ENCODE data around the gene CSTF2. TPM values are rescaled to one million over a fixed set of nuclear protein-coding genes. Genes with fewer than 3 reads are reported as not detected.

The CSTF2 gene
- total RNA-seq, 2 donors from 2014 or later: 7.2 to 9.2 TPM

DNA sequence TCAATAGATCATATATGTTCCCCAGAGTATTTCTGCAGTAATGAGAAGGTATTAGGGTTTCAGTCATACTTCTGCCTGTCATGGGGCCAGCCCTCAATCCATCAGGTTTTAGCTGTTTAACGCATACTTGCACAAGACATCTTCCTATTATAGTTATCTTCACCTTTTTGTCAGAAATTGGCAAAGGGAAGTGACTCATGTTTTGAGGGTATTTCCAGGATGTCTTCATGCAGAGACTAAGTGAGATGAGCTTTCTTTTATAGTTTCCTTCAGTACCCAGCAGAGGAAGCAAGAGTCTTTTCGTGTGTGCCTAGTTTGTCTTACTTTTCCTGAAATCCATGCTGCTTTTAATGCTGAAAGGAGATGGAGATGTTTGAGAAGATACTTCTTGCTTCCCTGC, 9.5 kb downstream of the CSTF2 start:
- no peak overlapping the region for H3K4me3 ChIP-seq
- H3K27ac ChIP-seq: no peak overlapping the region
- TF ChIP-seq, protein P1, sequence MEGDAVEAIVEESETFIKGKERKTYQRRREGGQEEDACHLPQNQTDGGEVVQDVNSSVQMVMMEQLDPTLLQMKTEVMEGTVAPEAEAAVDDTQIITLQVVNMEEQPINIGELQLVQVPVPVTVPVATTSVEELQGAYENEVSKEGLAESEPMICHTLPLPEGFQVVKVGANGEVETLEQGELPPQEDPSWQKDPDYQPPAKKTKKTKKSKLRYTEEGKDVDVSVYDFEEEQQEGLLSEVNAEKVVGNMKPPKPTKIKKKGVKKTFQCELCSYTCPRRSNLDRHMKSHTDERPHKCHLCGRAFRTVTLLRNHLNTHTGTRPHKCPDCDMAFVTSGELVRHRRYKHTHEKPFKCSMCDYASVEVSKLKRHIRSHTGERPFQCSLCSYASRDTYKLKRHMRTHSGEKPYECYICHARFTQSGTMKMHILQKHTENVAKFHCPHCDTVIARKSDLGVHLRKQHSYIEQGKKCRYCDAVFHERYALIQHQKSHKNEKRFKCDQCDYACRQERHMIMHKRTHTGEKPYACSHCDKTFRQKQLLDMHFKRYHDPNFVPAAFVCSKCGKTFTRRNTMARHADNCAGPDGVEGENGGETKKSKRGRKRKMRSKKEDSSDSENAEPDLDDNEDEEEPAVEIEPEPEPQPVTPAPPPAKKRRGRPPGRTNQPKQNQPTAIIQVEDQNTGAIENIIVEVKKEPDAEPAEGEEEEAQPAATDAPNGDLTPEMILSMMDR (IDR thresholded peaks at IDR 0.05): no peak
- no peaks in the 10 kb centered on the region for H3K9me3 ChIP-seq
- ATAC-seq (ENCODE audit: insufficient number of reproducible peaks, low FRiP score, low read depth) (no peak), DNase-seq (ENCODE audit: low spot score) (no peak)
- peaks cover 6% of the 10 kb centered on the region for H3K36me3 ChIP-seq
- H3K4me1 ChIP-seq (ENCODE audit: control insufficient read depth in 1 of 2, low read depth in 2 of 2): no peaks in the 10 kb centered on the region
- H3K27me3 ChIP-seq (replicated peaks; ENCODE audit: insufficient read depth): no peaks in the 10 kb centered on the region

DNA sequence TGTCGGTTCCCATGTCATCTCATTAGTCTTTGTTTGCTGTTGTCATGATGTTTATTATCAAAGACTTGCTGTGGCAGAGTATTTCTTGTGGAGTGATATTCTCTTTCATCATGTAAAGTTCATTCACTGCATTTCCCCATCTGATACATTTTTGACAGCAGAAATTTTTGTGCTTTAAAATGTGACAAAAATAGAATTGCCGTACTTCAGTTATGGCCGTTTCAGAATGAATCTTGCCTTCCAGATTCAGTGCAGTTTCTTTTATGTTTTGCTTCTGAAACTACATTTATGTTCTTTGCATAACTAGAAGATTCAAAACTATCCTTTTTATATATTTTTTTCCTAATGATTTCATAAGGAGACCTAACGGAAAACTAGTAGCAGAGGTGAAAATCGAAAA, 10.0 kb downstream of the CSTF2 start:
- Histone ChIP-seq H3K27ac (no peak overlapping the region), H3K27me3 (replicated peaks; ENCODE audit: insufficient read depth) (no peaks in the 10 kb centered on the region), H3K36me3 (peaks cover 6% of the 10 kb centered on the region), H3K9me3 (no peaks in the 10 kb centered on the region), H3K4me3 (no peak overlapping the region), H3K4me1 (ENCODE audit: control insufficient read depth in 1 of 2, low read depth in 2 of 2) (no peaks in the 10 kb centered on the region)
- DNase-seq (ENCODE audit: low spot score): no peak
- TF ChIP-seq, protein P1 (IDR thresholded peaks at IDR 0.05): no peak
- ATAC-seq (ENCODE audit: insufficient number of reproducible peaks, low FRiP score, low read depth): no peak

DNA sequence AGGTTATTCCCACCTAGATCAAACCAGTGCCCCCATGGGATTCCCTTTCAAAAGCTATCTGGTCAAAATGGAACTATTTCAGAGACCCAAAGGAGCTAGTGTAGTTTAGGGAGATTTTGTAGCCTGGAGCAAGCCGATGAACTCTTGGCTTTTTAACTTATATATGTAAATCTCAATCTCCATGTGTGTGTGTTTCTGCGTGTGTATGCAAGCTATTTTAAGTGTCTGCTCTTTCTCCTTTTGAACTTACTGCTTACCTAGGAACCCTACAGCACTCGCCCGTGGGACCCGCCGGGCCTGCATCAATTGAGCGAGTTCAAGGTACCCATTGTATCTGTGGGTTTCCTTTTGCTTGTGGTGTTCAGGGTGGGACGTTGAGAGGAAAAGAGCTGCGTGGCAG, 10.4 kb downstream of the CSTF2 start:
- TF ChIP-seq, protein P1 (IDR thresholded peaks at IDR 0.05): no peak
- ATAC-seq (ENCODE audit: insufficient number of reproducible peaks, low FRiP score, low read depth) (no peak), DNase-seq (ENCODE audit: low spot score) (no peak)
- no peaks in the 10 kb centered on the region for H3K27me3 ChIP-seq (replicated peaks; ENCODE audit: insufficient read depth)
- H3K4me1 ChIP-seq (ENCODE audit: control insufficient read depth in 1 of 2, low read depth in 2 of 2): no peaks in the 10 kb centered on the region
- peaks cover 6% of the 10 kb centered on the region for H3K36me3 ChIP-seq
- no peak overlapping the region for H3K27ac ChIP-seq
- no peak overlapping the region for H3K4me3 ChIP-seq
- H3K9me3 ChIP-seq: no peaks in the 10 kb centered on the region

DNA sequence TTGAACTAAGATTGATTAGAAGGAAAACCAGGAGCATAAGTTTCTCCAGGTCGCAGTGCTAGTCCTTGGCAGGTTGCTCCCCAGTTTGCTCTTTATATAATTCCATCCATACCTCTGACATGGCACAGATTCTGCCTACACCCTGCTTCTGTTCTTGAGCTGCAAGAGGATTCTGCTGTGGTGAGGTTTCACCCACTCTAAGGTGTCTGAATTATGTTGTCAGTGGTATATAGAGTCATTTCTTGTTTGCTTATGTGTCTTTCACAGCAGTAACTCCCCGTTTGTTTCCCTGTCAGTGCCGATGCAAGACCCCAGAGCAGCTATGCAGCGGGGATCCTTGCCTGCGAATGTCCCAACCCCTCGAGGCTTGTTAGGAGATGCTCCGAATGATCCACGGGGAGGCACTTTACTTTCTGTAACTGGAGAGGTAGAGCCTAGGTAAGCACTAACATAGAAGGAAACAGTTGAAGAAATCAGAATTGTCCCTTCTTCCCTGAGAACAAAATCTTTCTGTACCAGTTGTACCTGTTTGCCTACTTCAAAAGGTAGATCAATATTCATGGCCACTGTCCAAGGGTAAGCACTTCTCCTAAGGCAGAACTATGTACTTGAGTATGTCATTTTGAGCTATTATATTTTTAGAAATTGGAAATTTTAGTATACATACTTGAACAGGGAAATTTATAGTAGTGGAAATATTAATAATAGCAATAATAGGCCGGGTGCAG, 11.2 kb downstream of the CSTF2 start:
- TF ChIP-seq, protein P1 (IDR thresholded peaks at IDR 0.05): no peak
- Histone ChIP-seq H3K9me3 (no peaks in the 10 kb centered on the region), H3K4me3 (no peak overlapping the region), H3K36me3 (peaks cover 6% of the 10 kb centered on the region), H3K27ac (no peak overlapping the region), H3K4me1 (ENCODE audit: control insufficient read depth in 1 of 2, low read depth in 2 of 2) (no peaks in the 10 kb centered on the region), H3K27me3 (replicated peaks; ENCODE audit: insufficient read depth) (no peaks in the 10 kb centered on the region)
- DNase-seq (ENCODE audit: low spot score): no peak
- no peak for ATAC-seq (ENCODE audit: insufficient number of reproducible peaks, low FRiP score, low read depth)

DNA sequence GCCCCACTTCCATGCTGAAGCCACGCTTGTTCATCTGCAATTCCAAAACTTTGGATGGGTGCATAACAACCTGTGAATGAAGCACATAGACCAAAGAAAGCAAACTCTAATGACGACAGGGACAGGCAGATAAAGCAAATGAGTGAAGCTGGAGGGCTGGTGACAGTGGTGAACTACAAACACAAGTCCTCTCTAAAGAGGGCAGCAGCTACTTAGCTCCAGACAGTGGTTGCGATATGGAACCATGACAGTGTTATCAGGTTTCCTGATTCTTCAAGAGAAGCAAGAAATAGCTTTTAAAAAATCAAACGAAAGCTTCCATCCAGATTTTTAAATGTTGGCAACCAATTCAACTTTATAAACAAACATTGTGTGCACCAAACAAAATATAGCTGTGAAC, 30.1 kb downstream of the CSTF2 start:
- no peaks in the 10 kb centered on the region for H3K36me3 ChIP-seq
- H3K9me3 ChIP-seq: no peaks in the 10 kb centered on the region
- no peaks in the 10 kb centered on the region for H3K27me3 ChIP-seq (replicated peaks; ENCODE audit: insufficient read depth)
- H3K27ac ChIP-seq: no peak overlapping the region
- no peak for ATAC-seq (ENCODE audit: insufficient number of reproducible peaks, low FRiP score, low read depth)
- H3K4me3 ChIP-seq: no peak overlapping the region
- no peaks in the 10 kb centered on the region for H3K4me1 ChIP-seq (ENCODE audit: control insufficient read depth in 1 of 2, low read depth in 2 of 2)
- no peak for DNase-seq (ENCODE audit: low spot score)
- TF ChIP-seq, protein P1 (IDR thresholded peaks at IDR 0.05): no peak
